IMR-90 (cell line): ENCODE measurements around the gene BCL2L12.

ENCODE experiments used
- CEBPB ChIP-seq: IDR thresholded peaks from 2 replicates; pipeline ENCODE4 v1.6.1; 2012; ENCODE audit warnings: low read depth, low read length, improper control_type of control experiment
- FOS ChIP-seq: fragments of 150-350 bp; IDR thresholded peaks from 2 replicates; pipeline ENCODE4 v1.6.1; 2016; ENCODE audit warnings: low read depth, low read length
- MXI1 ChIP-seq: IDR thresholded peaks from 2 replicates; pipeline ENCODE4 v1.6.1; 2012; ENCODE audit warnings: low read depth, mild to moderate bottlenecking, low read length, moderate library complexity, borderline replicate concordance
- POLR2A ChIP-seq: IDR thresholded peaks from 2 replicates; pipeline ENCODE4 v1.6.1; 2012; ENCODE audit warnings: mild to moderate bottlenecking, low read depth, low read length
- RAD21 ChIP-seq: IDR thresholded peaks from 2 replicates; pipeline ENCODE4 v1.6.1; 2012; ENCODE audit warnings: low read length, improper control_type of control experiment
- RFX5 ChIP-seq: IDR thresholded peaks from 2 replicates; pipeline ENCODE4 v1.8.0; 2012; ENCODE audit warnings: low read depth, mild to moderate bottlenecking, low read length, moderate library complexity
- SMC3 ChIP-seq: fragments of 150-350 bp; IDR thresholded peaks from 2 replicates; pipeline ENCODE4 v1.6.1; 2016; ENCODE audit warnings: low read depth, mild to moderate bottlenecking, antibody characterized with exemption, low read length, moderate library complexity
- TF ChIP-seq, protein P1 (sequence below): conservative IDR thresholded peaks from 2 replicates; pipeline ENCODE4 v1.5.1; 2012; ENCODE audit warnings: mild to moderate bottlenecking, low read depth, low read length, improper control_type of control experiment

DNA sequence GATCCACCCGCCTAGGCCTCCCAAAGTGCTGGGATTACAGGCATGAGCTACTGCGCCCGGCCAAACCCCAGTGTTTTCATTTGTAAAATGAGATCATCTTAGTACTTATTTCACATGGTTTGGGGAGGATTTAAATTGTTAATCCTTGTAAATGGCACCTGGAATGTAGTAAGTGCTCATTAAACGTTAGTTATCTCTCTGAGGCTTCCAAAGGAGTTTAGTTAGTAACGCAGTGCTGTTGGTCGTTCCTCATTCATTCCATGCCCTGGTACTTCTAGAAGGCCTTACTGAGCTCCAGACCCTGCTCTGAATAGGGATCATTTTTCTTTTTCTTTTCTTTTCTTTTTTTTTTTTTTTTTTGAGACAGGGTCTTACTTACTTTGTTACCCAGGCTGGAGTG, 30.4 kb downstream of the BCL2L12 start:
- TF ChIP-seq, protein P1, sequence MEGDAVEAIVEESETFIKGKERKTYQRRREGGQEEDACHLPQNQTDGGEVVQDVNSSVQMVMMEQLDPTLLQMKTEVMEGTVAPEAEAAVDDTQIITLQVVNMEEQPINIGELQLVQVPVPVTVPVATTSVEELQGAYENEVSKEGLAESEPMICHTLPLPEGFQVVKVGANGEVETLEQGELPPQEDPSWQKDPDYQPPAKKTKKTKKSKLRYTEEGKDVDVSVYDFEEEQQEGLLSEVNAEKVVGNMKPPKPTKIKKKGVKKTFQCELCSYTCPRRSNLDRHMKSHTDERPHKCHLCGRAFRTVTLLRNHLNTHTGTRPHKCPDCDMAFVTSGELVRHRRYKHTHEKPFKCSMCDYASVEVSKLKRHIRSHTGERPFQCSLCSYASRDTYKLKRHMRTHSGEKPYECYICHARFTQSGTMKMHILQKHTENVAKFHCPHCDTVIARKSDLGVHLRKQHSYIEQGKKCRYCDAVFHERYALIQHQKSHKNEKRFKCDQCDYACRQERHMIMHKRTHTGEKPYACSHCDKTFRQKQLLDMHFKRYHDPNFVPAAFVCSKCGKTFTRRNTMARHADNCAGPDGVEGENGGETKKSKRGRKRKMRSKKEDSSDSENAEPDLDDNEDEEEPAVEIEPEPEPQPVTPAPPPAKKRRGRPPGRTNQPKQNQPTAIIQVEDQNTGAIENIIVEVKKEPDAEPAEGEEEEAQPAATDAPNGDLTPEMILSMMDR: no peak
- TF ChIP-seq RFX5 (no peak), SMC3 (no peak), MXI1 (no peak), FOS (no peak), RAD21 (no peak), CEBPB (no peak), POLR2A (no peak)
